ENCODE measurements around the gene CELF4.

CELF4 gene

DNA sequence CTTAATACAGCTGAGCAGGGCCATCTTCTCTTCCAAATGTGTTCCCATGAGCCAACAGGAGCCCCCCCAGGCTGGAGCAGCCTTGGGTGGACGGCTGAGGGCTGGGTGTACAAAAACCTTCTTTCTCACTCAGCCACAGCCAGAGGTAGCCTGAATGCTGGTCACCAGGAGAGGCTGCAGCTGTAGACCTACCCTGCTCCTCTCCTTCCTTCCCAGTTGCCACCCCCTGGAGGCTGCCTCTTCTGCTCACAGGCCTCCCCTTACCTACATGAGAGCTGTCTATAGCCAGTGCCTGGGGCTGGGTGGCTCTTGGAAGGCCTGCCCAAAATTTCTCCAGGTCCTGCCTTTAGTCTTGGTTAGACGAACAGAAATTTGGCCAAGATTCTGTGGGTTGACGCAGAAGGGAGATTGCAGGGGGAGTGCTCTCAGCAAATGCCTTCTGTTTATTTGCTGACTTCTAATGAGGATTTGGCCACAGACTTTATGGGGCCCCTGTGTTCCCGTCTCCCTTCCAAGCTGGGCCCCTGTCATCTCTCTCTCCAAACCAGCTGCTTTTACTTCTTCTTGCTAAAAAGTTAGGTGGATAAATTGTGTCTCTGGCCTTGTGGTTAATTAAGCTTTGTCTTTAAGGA is 18.3 kb downstream of the CELF4 start:
- H3K27me3 ChIP-seq (ENCODE audit: insufficient read depth, poor library complexity, severe bottlenecking), result peaks cover 12% of the 10 kb centered on the region
- no peak for DNase-seq (ENCODE audit: low read depth in 1 of 2, low spot score in 1 of 2)
- H3K27ac ChIP-seq (replicated peaks), result no peak overlapping the region
- no peak overlapping the region for H3K4me3 ChIP-seq (replicated peaks; ENCODE audit: insufficient read depth, low read length)
- TF ChIP-seq POLR2AphosphoS5 (IDR thresholded peaks at IDR 0.05; ENCODE audit: low read depth) (no peak), REST (IDR thresholded peaks at IDR 0.05; ENCODE audit: insufficient replicate concordance, low read depth) (no peak), SPI1 (IDR thresholded peaks at IDR 0.05; ENCODE audit: borderline replicate concordance, low read depth) (no peak), GABPA (IDR thresholded peaks at IDR 0.05; ENCODE audit: low read depth) (no peak)
- TF ChIP-seq, protein P1, sequence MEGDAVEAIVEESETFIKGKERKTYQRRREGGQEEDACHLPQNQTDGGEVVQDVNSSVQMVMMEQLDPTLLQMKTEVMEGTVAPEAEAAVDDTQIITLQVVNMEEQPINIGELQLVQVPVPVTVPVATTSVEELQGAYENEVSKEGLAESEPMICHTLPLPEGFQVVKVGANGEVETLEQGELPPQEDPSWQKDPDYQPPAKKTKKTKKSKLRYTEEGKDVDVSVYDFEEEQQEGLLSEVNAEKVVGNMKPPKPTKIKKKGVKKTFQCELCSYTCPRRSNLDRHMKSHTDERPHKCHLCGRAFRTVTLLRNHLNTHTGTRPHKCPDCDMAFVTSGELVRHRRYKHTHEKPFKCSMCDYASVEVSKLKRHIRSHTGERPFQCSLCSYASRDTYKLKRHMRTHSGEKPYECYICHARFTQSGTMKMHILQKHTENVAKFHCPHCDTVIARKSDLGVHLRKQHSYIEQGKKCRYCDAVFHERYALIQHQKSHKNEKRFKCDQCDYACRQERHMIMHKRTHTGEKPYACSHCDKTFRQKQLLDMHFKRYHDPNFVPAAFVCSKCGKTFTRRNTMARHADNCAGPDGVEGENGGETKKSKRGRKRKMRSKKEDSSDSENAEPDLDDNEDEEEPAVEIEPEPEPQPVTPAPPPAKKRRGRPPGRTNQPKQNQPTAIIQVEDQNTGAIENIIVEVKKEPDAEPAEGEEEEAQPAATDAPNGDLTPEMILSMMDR (IDR thresholded peaks at IDR 0.05; ENCODE audit: insufficient read depth, low read length), result no peak

DNA sequence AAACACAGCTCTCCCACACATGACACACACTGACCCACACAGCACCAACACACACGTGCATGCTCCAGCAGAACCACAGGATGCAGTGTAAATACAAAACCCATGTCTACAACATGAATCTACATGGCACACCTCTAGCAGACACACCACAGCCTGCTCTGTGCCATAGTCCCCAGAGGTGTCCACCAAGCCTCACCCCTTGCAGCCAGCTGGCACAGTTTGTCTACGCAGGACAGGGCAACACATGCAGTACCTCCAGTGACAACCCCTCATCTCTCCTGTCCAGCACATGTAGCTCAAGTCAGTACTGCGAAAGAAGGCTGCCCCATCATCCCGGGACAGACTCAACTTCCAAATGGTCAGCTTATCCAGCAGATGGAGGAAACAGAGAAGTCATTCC is 18.9 kb downstream of the CELF4 start:
- TF ChIP-seq GABPA (IDR thresholded peaks at IDR 0.05; ENCODE audit: low read depth), result no peak
- no peak for TF ChIP-seq SPI1 (IDR thresholded peaks at IDR 0.05; ENCODE audit: borderline replicate concordance, low read depth)
- no peak for TF ChIP-seq REST (IDR thresholded peaks at IDR 0.05; ENCODE audit: insufficient replicate concordance, low read depth)
- no peak for TF ChIP-seq POLR2AphosphoS5 (IDR thresholded peaks at IDR 0.05; ENCODE audit: low read depth)
- TF ChIP-seq, protein P1 (IDR thresholded peaks at IDR 0.05; ENCODE audit: insufficient read depth, low read length), result no peak

GRCh38 chr18:37546272-37546537 is 19.4 kb downstream of the CELF4 start:
- no peak overlapping the region for H3K4me3 ChIP-seq (replicated peaks; ENCODE audit: insufficient read depth, low read length)
- peaks cover 10% of the 10 kb centered on the region for H3K27me3 ChIP-seq (ENCODE audit: insufficient read depth, poor library complexity, severe bottlenecking)
- TF ChIP-seq, protein P1 (IDR thresholded peaks at IDR 0.05; ENCODE audit: insufficient read depth, low read length), result no peak
- no peak overlapping the region for H3K27ac ChIP-seq (replicated peaks)
- no peak for DNase-seq (ENCODE audit: low read depth in 1 of 2, low spot score in 1 of 2)

More for the DNA sequence above, 18.9 kb downstream of the CELF4 start:
- no peak for DNase-seq (ENCODE audit: low read depth in 1 of 2, low spot score in 1 of 2)
- Histone ChIP-seq H3K4me3 (replicated peaks; ENCODE audit: insufficient read depth, low read length) (no peak overlapping the region), H3K27me3 (ENCODE audit: insufficient read depth, poor library complexity, severe bottlenecking) (peaks cover 10% of the 10 kb centered on the region), H3K27ac (replicated peaks) (no peak overlapping the region)
